Measurements from ENCODE around the gene N4BP2L1.
"Not testable (repeated sequence)": the region's sequence is repeated elsewhere in the genome, so short reads cannot be mapped to it uniquely, and the experiment has no call there.

N4BP2L1 gene

GRCh38 chr13:32385410-32385809, 42.5 kb downstream of the N4BP2L1 start:
- DNase-seq = no peak

GRCh38 chr13:32384702-32385101, 43.2 kb downstream of the N4BP2L1 start:
- no peak for DNase-seq

GRCh38 chr13:32383836-32384618, 43.9 kb downstream of the N4BP2L1 start:
- no peak for DNase-seq

GRCh38 chr13:32381539-32381938, 46.4 kb downstream of the N4BP2L1 start:
- no peak for DNase-seq

GRCh38 chr13:32378012-32378411, 49.9 kb downstream of the N4BP2L1 start:
- no peak for DNase-seq

GRCh38 chr13:32376642-32377415, 51.1 kb downstream of the N4BP2L1 start:
- no peak for DNase-seq

GRCh38 chr13:32370805-32371204, 57.1 kb downstream of the N4BP2L1 start:
- no peak for DNase-seq

- DNase-seq = no peak
Measured at GRCh38 chr13:32362574-32362973, 65.4 kb downstream of the N4BP2L1 start.

GRCh38 chr13:32355935-32356334, 72.0 kb downstream of the N4BP2L1 start:
- DNase-seq = not testable (repeated sequence)

- no peak for DNase-seq
Measured at GRCh38 chr13:32354040-32354439, 73.9 kb downstream of the N4BP2L1 start.

GRCh38 chr13:32350839-32351441, 77.0 kb downstream of the N4BP2L1 start:
- DNase-seq = not testable (repeated sequence)

Data from KG1 (cell line).